HK-2 (cell line): Measurements from ENCODE around the gene ACOXL.

Experiments
- DNase-seq: peaks from one replicate; pipeline ENCODE4 v3.0.0-alpha.2; 2018; ENCODE audit not compliant: unreplicated experiment

ACOXL gene

DNA sequence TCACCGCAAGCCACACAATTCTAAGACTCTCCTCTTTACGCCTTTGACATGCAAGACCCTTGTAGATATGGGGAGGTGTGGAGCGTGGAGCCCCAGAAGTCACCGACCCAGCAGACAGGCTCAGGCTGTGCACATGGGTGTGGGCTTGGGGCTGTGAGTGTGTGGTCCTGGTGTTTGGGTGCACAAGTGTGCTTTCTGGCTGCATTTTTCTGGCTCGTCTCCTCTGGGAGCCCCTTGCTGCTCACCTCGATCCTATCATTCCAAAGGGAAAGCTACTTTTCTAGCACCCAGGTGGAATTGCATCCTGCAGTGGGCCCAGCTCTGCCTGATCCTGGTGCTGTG is 143.0 kb downstream of the ACOXL start:
- DNase-seq: no peak

- no peak for DNase-seq
These were observed 144.0 kb downstream of the ACOXL start for GRCh38 chr2:110876167-110876999.

GRCh38 chr2:110877031-110877827 is 144.9 kb downstream of the ACOXL start:
- DNase-seq: no peak

GRCh38 chr2:110878150-110878549 is 145.8 kb downstream of the ACOXL start:
- no peak for DNase-seq

DNA sequence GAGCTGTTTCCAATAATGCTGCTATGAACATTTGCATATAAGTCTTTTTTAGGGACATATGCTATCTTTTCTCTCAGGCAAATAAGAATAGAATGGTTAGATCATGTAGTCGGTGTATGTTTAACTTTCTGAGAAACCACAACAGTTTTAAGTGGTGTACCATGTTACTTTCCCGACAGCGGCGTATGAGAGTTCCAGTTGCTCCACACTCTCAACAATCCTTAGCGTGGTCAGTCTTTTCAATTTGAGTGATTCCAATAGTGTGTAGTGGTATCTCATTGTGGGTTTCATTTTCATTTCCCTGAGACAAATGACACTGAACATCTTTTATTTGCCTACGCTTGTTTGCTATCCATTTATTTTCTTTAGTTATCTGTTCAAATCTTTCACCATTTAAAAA is 149.5 kb downstream of the ACOXL start:
- DNase-seq: no peak

GRCh38 chr2:110883406-110883805 is 151.0 kb downstream of the ACOXL start:
- DNase-seq: no peak

DNA sequence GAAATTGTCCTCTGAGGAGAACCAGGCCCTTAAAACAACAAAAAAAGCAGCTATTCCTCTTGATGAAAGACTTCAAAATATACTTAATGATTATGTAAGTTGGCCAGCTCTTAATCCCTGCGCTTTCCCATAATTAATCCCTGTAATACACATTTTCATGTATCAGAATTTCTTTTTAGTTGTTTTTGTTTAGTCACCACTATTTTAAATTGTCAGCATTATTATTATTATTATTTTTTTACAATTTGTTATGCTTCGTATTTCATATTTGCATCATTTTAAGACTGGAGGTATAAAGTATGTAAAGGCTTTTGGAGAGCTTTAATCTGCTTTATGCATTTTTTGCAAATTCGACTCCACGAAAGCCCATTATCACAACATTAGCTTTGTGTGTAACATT is 152.9 kb downstream of the ACOXL start:
- DNase-seq: no peak

GRCh38 chr2:110886826-110887573 is 154.6 kb downstream of the ACOXL start:
- DNase-seq: no peak

DNA sequence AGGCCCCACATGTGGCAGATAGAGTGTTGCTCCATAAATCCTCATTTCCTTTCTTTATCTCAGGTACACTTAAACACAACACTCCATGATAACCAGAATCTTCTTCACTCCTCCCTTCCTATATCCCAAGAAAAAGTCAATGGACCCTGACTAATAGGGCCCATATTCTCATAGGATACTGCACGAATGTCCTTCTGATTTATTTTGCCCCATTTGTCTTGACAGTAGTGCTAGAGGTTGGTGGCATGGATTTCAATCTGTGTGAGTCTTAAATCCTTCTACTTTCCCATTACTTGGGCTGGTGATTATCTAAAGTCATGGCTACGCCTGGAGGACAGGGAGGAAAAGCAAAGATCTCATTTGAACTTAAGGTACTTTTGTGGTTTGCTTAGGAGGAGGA is 156.0 kb downstream of the ACOXL start:
- DNase-seq: no peak

DNA sequence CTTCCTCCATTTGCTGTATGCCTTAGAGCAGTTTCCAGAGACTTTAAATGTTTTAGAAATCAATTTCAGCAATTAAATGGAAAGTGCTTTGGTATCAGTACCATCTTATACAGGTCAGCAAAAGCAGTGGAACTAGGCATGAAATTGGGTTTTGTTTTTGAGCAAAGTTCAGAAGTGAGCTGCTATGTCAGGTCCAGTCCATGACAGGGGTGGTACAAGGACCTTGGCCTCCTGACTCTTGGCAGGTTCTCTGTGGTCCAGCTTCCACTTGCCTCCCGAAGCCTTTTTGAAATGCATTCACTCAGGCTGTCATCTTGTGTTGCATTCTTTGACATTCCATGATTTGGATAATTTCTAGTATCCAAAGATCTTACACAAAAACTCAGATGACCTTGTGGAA is 159.3 kb downstream of the ACOXL start:
- no peak for DNase-seq

- no peak for DNase-seq
These were observed 163.9 kb downstream of the ACOXL start for GRCh38 chr2:110896226-110896625.

DNA sequence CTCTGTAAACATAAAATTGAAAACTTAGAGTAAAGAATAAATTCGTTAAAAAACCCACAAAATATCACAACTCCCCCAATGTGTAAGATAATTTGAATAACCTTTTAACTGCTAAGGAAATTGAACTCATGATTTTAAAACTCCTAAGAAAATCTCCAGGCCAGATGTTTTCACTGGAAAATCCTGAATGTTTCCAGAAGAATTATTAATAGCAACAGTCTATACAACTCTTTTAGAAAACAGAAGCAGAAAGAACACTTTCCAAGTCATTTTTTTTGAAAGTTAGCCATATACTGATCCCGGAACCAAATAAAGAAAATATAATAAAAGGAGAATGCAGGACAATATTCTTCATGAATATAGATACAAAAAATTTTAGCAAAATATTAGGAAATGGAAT is 165.6 kb downstream of the ACOXL start:
- no peak for DNase-seq

GRCh38 chr2:110900191-110900590 is 167.8 kb downstream of the ACOXL start:
- no peak for DNase-seq

DNA sequence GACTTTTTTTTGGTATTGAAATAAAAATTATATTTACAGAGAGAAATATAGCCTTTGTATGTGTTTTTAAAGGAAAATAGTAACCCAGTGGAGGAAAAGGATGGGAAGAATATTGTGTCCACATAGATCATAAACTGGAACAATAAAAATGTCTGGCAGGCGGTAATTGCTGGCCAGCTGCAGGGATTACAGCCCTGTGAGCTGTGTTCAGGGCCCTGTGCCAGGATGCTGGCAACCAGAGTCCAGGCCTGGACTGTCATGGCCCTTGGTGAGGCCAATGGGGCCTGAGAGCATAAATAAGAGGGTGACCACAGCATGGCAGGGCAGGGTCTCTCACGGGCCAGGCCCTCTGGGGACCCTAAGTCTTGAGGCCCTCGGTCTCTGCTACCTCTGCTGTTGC is 171.2 kb downstream of the ACOXL start:
- DNase-seq: no peak

GRCh38 chr2:110904116-110904778 is 171.9 kb downstream of the ACOXL start:
- no peak for DNase-seq

- DNase-seq: no peak
These were observed 172.4 kb downstream of the ACOXL start for GRCh38 chr2:110904779-110905148.

DNA sequence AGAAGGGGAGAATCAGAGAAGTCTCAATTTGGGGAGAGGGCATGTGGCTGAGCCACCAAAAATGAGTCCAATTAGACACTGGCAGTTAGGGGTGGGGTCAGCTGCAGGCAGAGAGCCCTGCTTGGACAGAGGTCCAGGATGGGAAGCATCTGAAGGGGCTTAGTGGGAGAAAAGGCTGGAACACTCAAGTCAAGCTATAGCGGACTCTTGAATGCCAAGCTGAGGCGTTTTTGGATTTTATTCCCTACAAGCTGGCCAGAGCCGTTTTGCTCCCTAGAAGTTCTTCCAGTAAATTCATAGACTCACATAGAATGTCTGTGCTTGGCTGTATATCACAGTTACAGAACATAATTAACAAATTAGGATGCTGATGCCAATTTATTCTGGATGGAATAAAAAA is 172.8 kb downstream of the ACOXL start:
- DNase-seq: no peak

DNA sequence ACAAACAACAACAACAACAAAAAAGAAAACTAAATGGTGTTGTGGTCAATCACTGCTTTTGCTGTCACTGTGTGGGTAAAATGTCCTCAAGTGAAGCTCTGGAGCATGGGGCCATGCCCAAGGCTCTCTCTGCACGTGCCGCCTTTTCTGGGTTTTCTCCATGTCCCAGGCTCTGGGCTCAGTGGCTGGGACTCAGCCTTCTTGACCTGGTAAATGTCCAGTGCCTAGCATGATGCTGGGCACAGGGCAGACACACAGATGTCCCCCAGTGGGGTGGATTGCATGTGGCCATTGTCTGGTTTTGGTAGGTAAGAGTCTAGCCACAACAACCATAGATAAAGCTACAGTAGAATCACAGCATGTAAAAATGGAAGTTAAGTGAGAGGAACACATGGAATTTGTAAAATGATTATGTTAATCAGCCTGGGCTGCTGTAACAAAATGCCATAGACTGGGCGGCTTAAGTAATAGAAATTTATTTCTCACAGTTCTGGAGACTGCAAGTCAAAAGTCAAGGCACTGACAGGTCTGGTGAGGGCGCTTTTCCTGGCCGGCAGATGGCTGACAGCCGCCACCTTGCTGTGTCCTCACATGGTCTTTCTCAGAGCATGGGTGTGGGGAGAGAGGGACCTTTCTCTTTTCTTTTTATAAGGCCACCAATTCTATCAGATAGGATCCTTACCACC is 174.4 kb downstream of the ACOXL start:
- DNase-seq: no peak

DNA sequence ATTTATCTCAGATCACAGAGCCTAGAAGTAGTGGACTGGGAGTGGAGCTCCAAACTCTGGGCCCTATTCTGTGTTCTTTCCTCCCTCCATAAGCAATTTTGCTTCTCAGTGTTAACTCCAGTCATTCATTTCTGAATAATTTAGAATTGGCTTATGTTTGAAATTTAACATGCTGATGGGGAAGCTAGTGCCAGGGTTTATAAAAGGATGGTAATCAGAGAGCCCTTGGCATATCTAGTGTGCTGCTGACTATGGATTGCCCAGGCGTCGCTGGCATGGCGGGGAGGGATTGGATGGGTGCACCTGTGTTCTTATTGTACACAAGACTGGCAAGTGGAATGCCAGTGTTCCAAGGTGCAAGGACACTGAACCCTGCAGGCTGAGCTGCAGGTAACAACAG is 177.1 kb downstream of the ACOXL start:
- no peak for DNase-seq

DNA sequence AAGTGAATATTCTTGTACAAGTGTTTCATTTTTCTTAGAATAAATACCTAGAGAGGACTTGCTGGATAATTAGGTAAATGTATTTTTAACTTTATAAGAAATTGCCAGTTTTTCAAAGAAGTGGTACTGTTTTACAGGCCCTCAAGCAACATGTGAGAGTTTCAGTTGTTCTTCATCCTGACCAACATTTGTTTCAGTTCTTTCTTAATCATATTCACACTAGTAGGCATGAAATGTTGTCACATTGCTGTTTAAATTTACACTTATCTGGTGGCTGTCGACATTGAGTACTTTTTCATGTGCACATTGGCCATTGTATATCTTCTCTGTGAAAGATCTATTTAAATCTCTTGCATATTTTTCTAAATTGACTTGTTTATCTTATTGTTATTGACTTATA is 178.1 kb downstream of the ACOXL start:
- no peak for DNase-seq

GRCh38 chr2:110919738-110920137 is 187.4 kb downstream of the ACOXL start:
- no peak for DNase-seq

- DNase-seq: no peak
These were observed 193.1 kb downstream of the ACOXL start for GRCh38 chr2:110925479-110925878.
